Common myeloid progenitor, CD34-positive (primary cell): Measurements from ENCODE around the gene ACVR1B.
A peak's percentile ranks its signal among the peaks of the same experiment; 100 is the strongest.

Experiments
- CTCF ChIA-PET: fragments of 350-600 bp; sonication (Branson Sonifier 250); formaldehyde crosslinking; loops from one replicate; lab custom pipeline; 2021; ENCODE audit warnings: antibody characterized with exemption; lab: Charles Lee
- POLR2A ChIA-PET: fragments of 350-600 bp; sonication (Branson Sonifier 250); formaldehyde crosslinking; loops from one replicate; lab custom pipeline; 2021; ENCODE audit warnings: antibody characterized with exemption; lab: Charles Lee
- DNase-seq, 3 donors: peaks; one replicate each; pipeline versions ENCODE4 v3.0.0 to v3.0.0-alpha.2; 2013
- H3K27ac ChIP-seq, 2 experiments: 1 replicate in 1 of 2; 2 replicates in 1 of 2; pipeline ENCODE4 v1.7.0; 2013; ENCODE audit warnings: inconsistent platforms in 2 of 2, low read length in 2 of 2, mild to moderate bottlenecking in 2 of 2, low read depth in 1 of 2, moderate library complexity in 1 of 2; ENCODE audit not compliant: severe bottlenecking in 2 of 2, insufficient read depth in 1 of 2, poor library complexity in 1 of 2
- H3K27me3 ChIP-seq, 5 experiments: replicated peaks in 2 of 5; 1 replicate in 3 of 5; 2 replicates in 2 of 5; pipeline versions ENCODE4 v1.6.1 to v1.7.0; 2013; ENCODE audit warnings: low read length in 4 of 5, mild to moderate bottlenecking in 2 of 5, moderate library complexity in 2 of 5, inconsistent platforms in 1 of 5; ENCODE audit not compliant: insufficient read depth in 5 of 5, control insufficient read depth in 4 of 5
- H3K36me3 ChIP-seq, 4 experiments: 1 replicate in 2 of 4; 2 replicates in 2 of 4; pipeline versions ENCODE4 v1.6.1 to v1.7.0; 2013; ENCODE audit warnings: low read length in 3 of 4, control low read depth in 1 of 4, mild to moderate bottlenecking in 1 of 4; ENCODE audit not compliant: control insufficient read depth in 4 of 4, insufficient read depth in 4 of 4
- H3K4me1 ChIP-seq, 4 experiments: 1 replicate in 3 of 4; 2 replicates in 1 of 4; pipeline versions ENCODE4 v1.6.1 to v1.7.1; 2013; ENCODE audit warnings: low read length in 3 of 4, mild to moderate bottlenecking in 3 of 4, control low read depth in 1 of 4, inconsistent platforms in 1 of 4, moderate library complexity in 1 of 4; ENCODE audit not compliant: control insufficient read depth in 4 of 4, insufficient read depth in 4 of 4; ENCODE audit errors: control extremely low read depth in 1 of 4
- H3K4me3 ChIP-seq, 7 experiments: 1 replicate in 4 of 7; 2 replicates in 3 of 7; pipeline versions ENCODE4 v1.5.1 to v1.7.0; 2013; ENCODE audit warnings: mild to moderate bottlenecking in 7 of 7, low read length in 6 of 7, moderate library complexity in 6 of 7, inconsistent platforms in 2 of 7, low read depth in 2 of 7, control low read depth in 1 of 7; ENCODE audit not compliant: insufficient read depth in 4 of 7, control insufficient read depth in 1 of 7; ENCODE audit errors: extremely low read depth in 1 of 7
- H3K9me3 ChIP-seq, 5 experiments: 1 replicate in 4 of 5; 2 replicates in 1 of 5; pipeline versions ENCODE4 v1.6.1 to v1.7.1; 2013; ENCODE audit warnings: low read length in 4 of 5, mild to moderate bottlenecking in 2 of 5, inconsistent platforms in 1 of 5, low read depth in 1 of 5, moderate library complexity in 1 of 5; ENCODE audit not compliant: control insufficient read depth in 4 of 5, insufficient read depth in 2 of 5; ENCODE audit errors: control extremely low read depth in 1 of 5
- WGBS: methylation state at CpG from one replicate; pipeline ENCODE4 v1.1.5; 2013; ENCODE audit not compliant: insufficient coverage; 5-methylcytosine and 5-hydroxymethylcytosine counted together

The ACVR1B gene

DNA sequence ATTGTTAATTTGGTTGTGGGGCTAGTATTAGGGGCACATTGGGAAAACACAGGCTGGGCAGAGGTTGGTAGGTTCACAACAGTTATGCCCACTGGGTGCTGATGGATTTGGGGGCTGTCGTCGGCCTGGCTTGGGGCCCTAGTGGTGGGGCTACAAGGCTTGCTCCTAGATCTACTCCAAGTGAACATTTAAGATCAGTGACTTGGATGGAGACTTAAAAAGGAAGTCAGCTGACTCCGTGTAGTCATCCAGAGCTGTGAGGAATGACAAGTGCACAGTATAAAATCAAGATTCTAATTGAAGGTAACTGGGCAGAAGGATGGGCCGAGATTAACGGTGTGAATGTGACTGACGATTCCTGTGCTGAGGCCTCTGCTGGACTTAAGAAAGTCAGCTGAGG lies 86.9 kb downstream of the ACVR1B start:
- H3K27ac ChIP-seq: no peak overlapping the region

GRCh38 chr12:52041035-52041434 lies 89.5 kb downstream of the ACVR1B start:
- 89% methylated on average over 3 of the region's 3 CpGs for WGBS
- DNase-seq: no peak
- no peaks in the 10 kb centered on the region for H3K9me3 ChIP-seq
- POLR2A ChIA-PET: interaction anchor here (0.9 to 1.7 kb wide), 2 partner anchors 10 to 29 kb away, joined by 3 to 5 read pairs; partner anchors contain the start of genes ATG101 and NR4A1
- peaks cover 0 to 29% (median 5%) of the 10 kb centered on the region in 5 experiments for H3K27me3 ChIP-seq
- no peak overlapping the region for H3K27ac ChIP-seq
- H3K4me1 ChIP-seq: peaks cover 0 to 38% (median 34%) of the 10 kb centered on the region in 4 experiments
- CTCF ChIA-PET: interaction anchor here (1.4 to 18.9 kb wide), 4 partner anchors 9 to 29 kb away, joined by 4 to 312 read pairs (median 5); partner anchors contain the start of genes ATG101 and NR4A1
- no peaks in the 10 kb centered on the region for H3K36me3 ChIP-seq
- H3K4me3 ChIP-seq: no peak overlapping the region

More for the DNA sequence above, 86.9 kb downstream of the ACVR1B start:
- Histone ChIP-seq H3K36me3 (no peaks in the 10 kb centered on the region), H3K4me1 (peaks cover 0 to 41% (median 33%) of the 10 kb centered on the region in 4 experiments), H3K27me3 (peaks cover 0 to 45% (median 9%) of the 10 kb centered on the region in 5 experiments), H3K4me3 (no peak overlapping the region), H3K9me3 (no peaks in the 10 kb centered on the region)
- ChIA-PET CTCF (interaction anchor here (0.7 to 18.9 kb wide), 8 partner anchors 10 to 43 kb away, joined by 3 to 312 read pairs (median 8); partner anchors contain the start of gene NR4A1), POLR2A (interaction anchor here (0.6 to 4.0 kb wide), 6 partner anchors 9 to 27 kb away, joined by 3 to 21 read pairs (median 10); partner anchors contain the start of gene NR4A1)
- 87% methylated on average over 6 of the region's 6 CpGs for WGBS
- DNase-seq: no peak

- H3K4me3 ChIP-seq: no peak overlapping the region
- peaks cover 0 to 22% (median 3%) of the 10 kb centered on the region in 5 experiments for H3K27me3 ChIP-seq
- H3K27ac ChIP-seq: no peak overlapping the region
- ChIA-PET POLR2A (interaction anchor here (0.6 to 1.7 kb wide), 6 partner anchors 9 to 32 kb away, joined by 3 to 5 read pairs (median 3); partner anchors contain the start of genes ATG101 and NR4A1), CTCF (interaction anchor here (1.4 to 18.9 kb wide), 4 partner anchors 8 to 28 kb away, joined by 4 to 312 read pairs (median 5); partner anchors contain the start of genes ATG101 and NR4A1)
- peaks cover 0 to 35% (median 32%) of the 10 kb centered on the region in 4 experiments for H3K4me1 ChIP-seq
- DNase-seq: peak; percentile 73 to 85 (median 84)
- H3K9me3 ChIP-seq: no peaks in the 10 kb centered on the region
- WGBS: 38% methylated on average over 3 of the region's 6 CpGs
- no peaks in the 10 kb centered on the region for H3K36me3 ChIP-seq
Measured at GRCh38 chr12:52041695-52042123, 90.2 kb downstream of the ACVR1B start.

- 95% methylated on average over 7 of the region's 8 CpGs for WGBS
- CTCF ChIA-PET: interaction anchor here (0.5 to 18.9 kb wide), 4 partner anchors 14 to 39 kb away, joined by 3 to 312 read pairs (median 4); no protein-coding TSS in a partner anchor
- DNase-seq: no peak
- Histone ChIP-seq H3K4me3 (no peak overlapping the region), H3K36me3 (no peaks in the 10 kb centered on the region), H3K27ac (no peak overlapping the region), H3K27me3 (peaks cover 0 to 13% (median 0%) of the 10 kb centered on the region in 5 experiments), H3K9me3 (no peaks in the 10 kb centered on the region), H3K4me1 (peaks cover 0 to 28% (median 23%) of the 10 kb centered on the region in 4 experiments)
- POLR2A ChIA-PET: interaction anchor here (0.6 to 1.7 kb wide), 3 partner anchors 8 to 31 kb away, joined by 3 to 5 read pairs (median 4); partner anchors contain the start of gene NR4A1
Measured at GRCh38 chr12:52042706-52043385, 91.3 kb downstream of the ACVR1B start.

GRCh38 chr12:52043386-52044212 lies 92.1 kb downstream of the ACVR1B start:
- H3K4me3 ChIP-seq: no peak overlapping the region
- H3K27me3 ChIP-seq: peaks cover 0 to 8% (median 0%) of the 10 kb centered on the region in 5 experiments
- H3K36me3 ChIP-seq: no peaks in the 10 kb centered on the region
- WGBS: 95% methylated on average over 19 of the region's 21 CpGs
- ChIA-PET POLR2A (interaction anchor here (0.8 kb wide), 1 partner anchor 16 kb away, joined by 4 read pairs; no protein-coding TSS in a partner anchor), CTCF (interaction anchor here (0.7 to 18.9 kb wide), 8 partner anchors 13 to 131 kb away, joined by 3 to 312 read pairs (median 4); no protein-coding TSS in a partner anchor)
- no peak for DNase-seq
- no peaks in the 10 kb centered on the region for H3K9me3 ChIP-seq
- H3K4me1 ChIP-seq: peaks cover 0 to 25% (median 23%) of the 10 kb centered on the region in 4 experiments
- no peak overlapping the region for H3K27ac ChIP-seq

DNA sequence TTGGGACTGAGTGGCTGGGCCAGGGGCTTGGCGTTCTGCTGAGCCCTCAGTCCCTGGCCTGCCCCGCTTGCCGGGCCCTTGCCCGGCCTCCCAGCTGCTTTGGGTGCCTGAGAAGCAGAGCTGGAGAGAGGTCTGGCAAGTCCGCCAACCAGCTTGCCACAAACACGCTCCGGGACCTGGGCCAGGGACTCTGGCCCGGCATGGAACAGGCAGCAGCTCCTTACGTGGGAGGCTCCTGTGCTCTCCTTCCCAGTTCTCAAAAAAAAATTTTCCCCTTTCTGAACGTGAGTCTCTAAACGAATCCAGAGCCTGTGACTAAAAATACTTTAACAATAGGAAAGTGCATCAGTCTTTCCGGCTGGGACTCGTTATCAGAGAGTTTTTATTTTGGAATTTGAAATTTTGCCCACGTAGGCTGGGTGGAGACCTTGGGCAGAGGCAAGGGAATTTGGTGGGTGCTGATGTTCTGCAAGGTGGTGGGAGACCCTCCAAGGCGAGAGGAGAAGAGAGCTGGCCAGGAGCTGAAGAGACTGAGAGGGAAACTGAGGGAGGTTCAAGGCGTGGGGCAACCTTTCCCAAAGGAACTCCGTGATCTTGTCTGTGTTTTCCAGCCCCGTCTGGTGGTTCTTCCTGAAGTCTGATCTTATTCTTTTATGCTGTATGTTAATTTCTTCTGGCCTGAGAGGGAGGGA lies 92.9 kb downstream of the ACVR1B start:
- 98% methylated on average over 10 of the region's 18 CpGs for WGBS
- no peaks in the 10 kb centered on the region for H3K9me3 ChIP-seq
- H3K27me3 ChIP-seq: peaks cover 0 to 10% (median 5%) of the 10 kb centered on the region in 5 experiments
- H3K27ac ChIP-seq: no peak overlapping the region
- H3K4me3 ChIP-seq: no peak overlapping the region
- DNase-seq: no peak
- H3K4me1 ChIP-seq: peaks cover 0 to 24% (median 23%) of the 10 kb centered on the region in 4 experiments
- no peaks in the 10 kb centered on the region for H3K36me3 ChIP-seq
- CTCF ChIA-PET: interaction anchor here (1.0 to 18.9 kb wide), 6 partner anchors 13 to 41 kb away, joined by 3 to 312 read pairs (median 5); no protein-coding TSS in a partner anchor
- POLR2A ChIA-PET: interaction anchor here (0.8 kb wide), 1 partner anchor 17 kb away, joined by 4 read pairs; no protein-coding TSS in a partner anchor
